Lung (tissue), 12 donors: Measurements from ENCODE around the gene KATNBL1. TPM values are rescaled to one million over a fixed set of nuclear protein-coding genes. Genes with fewer than 3 reads are reported as not detected.

ENCODE experiments used
- ATAC-seq: fragments of 200-7000 bp; cut with Tn5 transposase; one replicate; pipeline ENCODE4 v1.9.1; 2020; ENCODE audit warnings: moderate number of reproducible peaks; ENCODE audit not compliant: insufficient read depth, low FRiP score
- DNase-seq, 3 donors: peaks; one replicate each; pipeline ENCODE4 v3.0.0-alpha.2; 2013 to 2017
- H3K27ac ChIP-seq, 2 donors: one replicate each; pipeline ENCODE4 v1.5.1; 2013; ENCODE audit warnings: mild to moderate bottlenecking in 2 of 2, moderate library complexity in 2 of 2, control low read depth in 1 of 2, inconsistent platforms in 1 of 2, low read depth in 1 of 2, low read length in 1 of 2
- H3K27me3 ChIP-seq, 3 donors: one replicate each; pipeline ENCODE4 v1.5.1; 2013; ENCODE audit warnings: low read length in 2 of 3; ENCODE audit not compliant: control insufficient read depth in 3 of 3, insufficient read depth in 3 of 3
- H3K36me3 ChIP-seq, 4 donors: one replicate each; pipeline ENCODE4 v1.5.1; 2013; ENCODE audit warnings: low read length in 4 of 4, mild to moderate bottlenecking in 1 of 4, moderate library complexity in 1 of 4; ENCODE audit not compliant: control insufficient read depth in 4 of 4, insufficient read depth in 4 of 4
- H3K4me1 ChIP-seq, 5 donors: one replicate each; pipeline ENCODE4 v1.5.1; 2013; ENCODE audit warnings: low read length in 5 of 5, mild to moderate bottlenecking in 2 of 5, moderate library complexity in 1 of 5; ENCODE audit not compliant: control insufficient read depth in 5 of 5, insufficient read depth in 5 of 5
- H3K4me3 ChIP-seq: one replicate; pipeline ENCODE4 v1.5.1; 2013; ENCODE audit warnings: mild to moderate bottlenecking, control low read depth, moderate library complexity
- H3K9ac ChIP-seq, 2 donors: one replicate each; pipeline ENCODE4 v1.5.1; 2013; ENCODE audit warnings: low read length in 2 of 2, control low read depth in 1 of 2; ENCODE audit not compliant: insufficient read depth in 1 of 2
- H3K9me3 ChIP-seq, 4 donors: one replicate each; pipeline ENCODE4 v1.5.1; 2013; ENCODE audit warnings: low read length in 3 of 4, mild to moderate bottlenecking in 1 of 4, moderate library complexity in 1 of 4; ENCODE audit not compliant: control insufficient read depth in 4 of 4, insufficient read depth in 3 of 4
- CTCF ChIP-seq: IDR thresholded peaks from 2 replicates; pipeline ENCODE4 v1.5.1; 2012; ENCODE audit warnings: mild to moderate bottlenecking; ENCODE audit errors: control extremely low read depth, extremely low read depth
- WGBS, 2 donors: extraction: QIAGEN DNeasy Blood & Tissue Kit; methylation state at CpG; one replicate each; pipeline ENCODE4 v1.1.7; 2013; 5-methylcytosine and 5-hydroxymethylcytosine counted together
- polyA plus RNA-seq, 2 donors: library from polyadenylated mRNA; stranded (reverse); fragments of 200-250 nt; gene quantifications; one replicate each; pipeline ENCODE4 v1.2.1, GENCODE V29; 2013
- total RNA-seq, 2 donors: library from RNA; depleted of rRNA in 1 of 2; stranded (reverse); fragments of >200 nt in 1 of 2; gene quantifications; one replicate each; pipeline ENCODE4 v1.2.1, GENCODE V29; 2014 to 2021
- donor health status: control.
- donor health status: control.
- donor health status: Bipolar disorder and iron deficiency.
- donor health status: healthy.
- donor health status: DM: yes; HTN: yes; CAD: no.

KATNBL1 gene
- total and polyA plus RNA-seq, 4 donors, result 25.7 to 112 (median 36.9) TPM

- peaks cover 12 to 33% (median 15%) of the 10 kb centered on the region in 4 donors for H3K36me3 ChIP-seq
- DNase-seq (no peak), ATAC-seq (no peak)
- WGBS, 2 donors, result 82 to 96% methylated on average over 9 of the region's 9 CpGs
- TF ChIP-seq CTCF, result no peak
- H3K27me3 ChIP-seq, result no peaks in the 10 kb centered on the region
- no peak overlapping the region for H3K9ac ChIP-seq
- no peaks in the 10 kb centered on the region for H3K4me1 ChIP-seq
- H3K27ac ChIP-seq, result no peak overlapping the region
- H3K4me3 ChIP-seq, result no peak overlapping the region
- H3K9me3 ChIP-seq, result peaks cover 0 to 17% (median 8%) of the 10 kb centered on the region in 4 donors
Observed at GRCh38 chr15:34161329-34161963, 48.5 kb downstream of the KATNBL1 start.

- no peaks in the 10 kb centered on the region for H3K4me1 ChIP-seq
- H3K9ac ChIP-seq, result no peak overlapping the region
- no peak overlapping the region for H3K27ac ChIP-seq
- TF ChIP-seq CTCF, result no peak
- H3K36me3 ChIP-seq, result peaks cover 15 to 33% (median 19%) of the 10 kb centered on the region in 4 donors
- no peaks in the 10 kb centered on the region for H3K27me3 ChIP-seq
- WGBS, 2 donors, result 98% methylated on average over 5 of the region's 5 CpGs
- ATAC-seq (no peak), DNase-seq (no peak)
- H3K9me3 ChIP-seq, result peaks cover 0 to 17% (median 9%) of the 10 kb centered on the region in 4 donors
- H3K4me3 ChIP-seq, result no peak overlapping the region
Observed at GRCh38 chr15:34160735-34161134, 49.2 kb downstream of the KATNBL1 start.

- no peak overlapping the region for H3K27ac ChIP-seq
- TF ChIP-seq CTCF, result no peak
- DNase-seq, result no peak
- H3K9ac ChIP-seq, result no peak overlapping the region
- H3K27me3 ChIP-seq, result no peaks in the 10 kb centered on the region
- no peaks in the 10 kb centered on the region for H3K4me1 ChIP-seq
- no peak for ATAC-seq
- H3K4me3 ChIP-seq, result no peak overlapping the region
- peaks cover 18 to 49% (median 27%) of the 10 kb centered on the region in 4 donors for H3K36me3 ChIP-seq
- H3K9me3 ChIP-seq, result peaks cover 0 to 21% (median 12%) of the 10 kb centered on the region in 4 donors
Observed at GRCh38 chr15:34158355-34158754, 51.5 kb downstream of the KATNBL1 start.

GRCh38 chr15:34155859-34156258 lies 54.0 kb downstream of the KATNBL1 start:
- no peak for TF ChIP-seq CTCF
- Histone ChIP-seq H3K4me1 (no peaks in the 10 kb centered on the region), H3K4me3 (no peak overlapping the region), H3K9ac (no peak overlapping the region), H3K27ac (no peak overlapping the region), H3K27me3 (no peaks in the 10 kb centered on the region), H3K9me3 (peaks cover 0 to 10% (median 5%) of the 10 kb centered on the region in 4 donors), H3K36me3 (peaks cover 18 to 34% (median 28%) of the 10 kb centered on the region in 4 donors)
- no peak for DNase-seq
- ATAC-seq, result no peak
- 91 to 98% methylated on average over 7 of the region's 7 CpGs for WGBS, 2 donors
